HEK293T (cell line): Measurements from ENCODE around the gene BMP2K.
"Not testable (repeated sequence)": the region's sequence is repeated elsewhere in the genome, so short reads cannot be mapped to it uniquely, and the experiment has no call there.

Experiments used
- ARNT ChIP-seq: fragments of 450-650 bp; IDR thresholded peaks from 2 replicates; pipeline ENCODE4 v1.6.1; 2017; ENCODE audit warnings: mild to moderate bottlenecking
- BHLHE40 ChIP-seq: fragments of 450-650 bp; IDR thresholded peaks from 2 replicates; pipeline ENCODE4 v1.6.1; 2016; ENCODE audit warnings: mild to moderate bottlenecking, moderate library complexity, borderline replicate concordance
- CTBP1 ChIP-seq: fragments of 450-650 bp; IDR thresholded peaks from 2 replicates; pipeline ENCODE4 v1.6.1; 2016; ENCODE audit warnings: borderline replicate concordance
- FOXA1 ChIP-seq: fragments of 450-650 bp; IDR thresholded peaks from 2 replicates; pipeline ENCODE4 v1.6.1; 2016; ENCODE audit warnings: mild to moderate bottlenecking
- FOXM1 ChIP-seq: fragments of 450-650 bp; IDR thresholded peaks from 2 replicates; pipeline ENCODE4 v1.6.1; 2017; ENCODE audit warnings: mild to moderate bottlenecking, borderline replicate concordance
- HDGF ChIP-seq: fragments of 450-650 bp; IDR thresholded peaks from 2 replicates; pipeline ENCODE4 v1.6.1; 2017; ENCODE audit warnings: antibody characterized with exemption, borderline replicate concordance
- LEF1 ChIP-seq: fragments of 450-650 bp; IDR thresholded peaks from 2 replicates; pipeline ENCODE4 v1.6.1; 2017; ENCODE audit warnings: mild to moderate bottlenecking, borderline replicate concordance
- PKNOX1 ChIP-seq: fragments of 450-650 bp; IDR thresholded peaks from 2 replicates; pipeline ENCODE4 v1.6.1; 2016
- SUZ12 ChIP-seq: fragments of 450-650 bp; IDR thresholded peaks from 2 replicates; pipeline ENCODE4 v1.6.1; 2016; ENCODE audit warnings: mild to moderate bottlenecking
- ZNF384 ChIP-seq: fragments of 450-650 bp; IDR thresholded peaks from 2 replicates; pipeline ENCODE4 v1.6.1; 2016

GRCh38 chr4:78908974-78909373 lies 132.8 kb downstream of the BMP2K start:
- TF ChIP-seq PKNOX1, ZNF384, FOXA1, ARNT, FOXM1, BHLHE40, HDGF, LEF1, CTBP1, SUZ12: not testable (repeated sequence)
